ENCODE data around the gene VWA5A. TPM values are rescaled to one million over a fixed set of nuclear protein-coding genes. Genes with fewer than 3 reads are reported as not detected.

The VWA5A gene
- total and polyA plus RNA-seq, 10 of the 15 experiments (the other 5 are each of a cell fraction or from before 2014, with no cell fraction given), result 0.45 to 1.6 (median 1.0) TPM

- CTCF ChIA-PET, result no interaction called here
- no peak overlapping the region for H2AFZ ChIP-seq (ENCODE audit: control insufficient read depth, low read depth, low read length)
- no peak overlapping the region for H3K9ac ChIP-seq (ENCODE audit: control insufficient read depth, insufficient read depth, low read length)
- POLR2A ChIA-PET, result no interaction called here
- H3K4me1 ChIP-seq (ENCODE audit: control insufficient read depth, insufficient read depth, low read length), result no peaks in the 10 kb centered on the region
- no peak overlapping the region for H3K4me3 ChIP-seq
- ATAC-seq, result no peak
- SMC1A ChIA-PET (ENCODE audit: uncharacterized antibody, unreplicated experiment), result no interaction called here
- H3K27me3 ChIP-seq (replicated peaks in 1 of 2; ENCODE audit: control insufficient read depth in 2 of 2, insufficient read depth in 2 of 2, low read length in 1 of 2), result no peaks in the 10 kb centered on the region
- in situ Hi-C loops (cut with MboI), result no loop called here
- no peak for FAIRE-seq
- BruUV-seq (replicated peaks), result no TSS peak
- H3K79me2 ChIP-seq (ENCODE audit: control insufficient read depth, insufficient read depth, low read length), result no peaks in the 10 kb centered on the region
- intact Hi-C loops (cut with micrococcal nuclease; ENCODE audit: unreplicated experiment), result no loop called here
- no peak overlapping the region for H3K4me2 ChIP-seq (ENCODE audit: control insufficient read depth, insufficient read depth)
- no peak overlapping the region for H3K27ac ChIP-seq (ENCODE audit: control insufficient read depth, insufficient read depth)
- no peaks in the 10 kb centered on the region for H3K9me3 ChIP-seq (replicated peaks; ENCODE audit: control insufficient read depth, insufficient read depth, low read length)
- no peak for DNase-seq (ENCODE audit: low read depth, low spot score)
- no peak for TF ChIP-seq MTA2 (IDR thresholded peaks at IDR 0.05; ENCODE audit: low read depth)
- no peak for TF ChIP-seq POLR2AphosphoS2 (IDR thresholded peaks at IDR 0.05; ENCODE audit: low read depth, low read length)
- TF ChIP-seq JUND (IDR thresholded peaks at IDR 0.05; ENCODE audit: low read depth, low read length), result no peak
- no peak for TF ChIP-seq ZNF592 (IDR thresholded peaks at IDR 0.05)
- no peak for TF ChIP-seq CHD4 (IDR thresholded peaks at IDR 0.05)
- TF ChIP-seq SUPT20H (IDR thresholded peaks at IDR 0.05; ENCODE audit: borderline replicate concordance, control insufficient read depth, low read depth, low read length), result no peak
- TF ChIP-seq FOXK2 (IDR thresholded peaks at IDR 0.05), result no peak
- no peak for TF ChIP-seq CHD1 (IDR thresholded peaks at IDR 0.05; ENCODE audit: low read depth, low read length)
- no peak for TF ChIP-seq HSF1 (IDR thresholded peaks at IDR 0.05; ENCODE audit: low read depth, low read length)
- TF ChIP-seq BRCA1 (IDR thresholded peaks at IDR 0.05; ENCODE audit: low read depth, low read length), result no peak
- no peak for TF ChIP-seq ZNF622 (IDR thresholded peaks at IDR 0.05)
- no peak for TF ChIP-seq ESRRA (IDR thresholded peaks at IDR 0.05; ENCODE audit: low read length)
- TF ChIP-seq MAX (IDR thresholded peaks at IDR 0.05; ENCODE audit: low read depth, low read length), result no peak
- TF ChIP-seq IRF5 (IDR thresholded peaks at IDR 0.05; ENCODE audit: borderline replicate concordance), result no peak
- no peak for TF ChIP-seq SIX5 (IDR thresholded peaks at IDR 0.05; ENCODE audit: low read depth, low read length, severe bottlenecking)
- TF ChIP-seq NFIC (IDR thresholded peaks at IDR 0.05; ENCODE audit: low read depth, low read length), result no peak
- no peak for TF ChIP-seq CBX5 (IDR thresholded peaks at IDR 0.05; ENCODE audit: low read depth)
- no peak for TF ChIP-seq CBFB (IDR thresholded peaks at IDR 0.05; ENCODE audit: low read depth)
- RAD21 ChIA-PET (ENCODE audit: unreplicated experiment), result no interaction called here
- no peaks in the 10 kb centered on the region for H3K36me3 ChIP-seq (ENCODE audit: control insufficient read depth in 2 of 2, insufficient read depth in 2 of 2, low read length in 1 of 2)
- H4K20me1 ChIP-seq (ENCODE audit: control insufficient read depth, insufficient read depth), result no peaks in the 10 kb centered on the region
These were observed 24.3 kb upstream of the VWA5A start for GRCh38 chr11:124090996-124091395.
